Amygdala (tissue), 56 donors: ENCODE results near the gene VWA2.
"Not testable (repeated sequence)": the region's sequence is repeated elsewhere in the genome, so short reads cannot be mapped to it uniquely, and the experiment has no call there.

Source experiments
- DNase-seq, 56 donors: peaks; one replicate each; lab custom pipeline; 2025; lab: John Stamatoyannopoulos, UW

VWA2 gene

DNA sequence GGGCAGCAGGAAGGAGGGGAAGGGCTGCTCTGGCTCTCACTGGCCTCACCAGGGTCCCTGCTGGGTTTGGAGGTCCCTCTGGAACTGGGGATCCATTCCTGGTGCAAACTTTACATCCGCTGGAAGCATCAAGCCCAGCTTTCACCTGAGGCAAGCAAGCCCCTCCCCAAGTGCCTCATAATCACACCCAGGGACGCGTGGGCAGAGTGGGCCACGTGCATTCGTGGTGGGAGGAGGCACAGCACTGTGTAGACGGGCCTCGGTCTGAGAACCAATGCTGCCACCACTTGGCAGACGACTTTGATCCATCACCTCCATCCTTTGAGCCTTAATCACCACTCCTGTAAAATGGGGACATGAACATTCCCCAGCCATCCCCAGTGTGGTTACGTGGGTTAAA lies 74.1 kb downstream of the VWA2 start:
- no peak for DNase-seq

DNA sequence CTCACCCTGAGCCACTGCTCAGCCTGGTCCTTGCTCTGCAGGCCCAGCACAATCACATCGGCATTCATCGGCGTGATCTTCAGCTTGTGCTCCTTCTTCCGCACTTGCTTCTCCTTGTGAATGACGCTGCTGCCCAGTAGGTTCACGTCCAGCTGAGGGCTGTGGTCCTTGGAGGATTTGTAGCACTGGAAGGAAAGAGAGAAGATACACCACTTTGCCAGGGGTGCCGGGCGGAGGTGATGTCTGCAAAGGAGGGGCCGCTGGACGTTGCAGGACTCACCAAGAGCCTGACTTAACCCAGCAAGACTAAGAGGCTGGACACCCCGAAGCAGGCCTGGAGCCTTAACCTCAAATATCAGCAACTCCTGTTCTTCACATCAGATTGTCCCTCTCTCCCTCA lies 74.8 kb downstream of the VWA2 start:
- DNase-seq, result no peak

GRCh38 chr10:114315566-114316420 lies 76.7 kb downstream of the VWA2 start:
- DNase-seq, result no peak

- no peak for DNase-seq
Measured at GRCh38 chr10:114316744-114317143, 77.7 kb downstream of the VWA2 start.

DNA sequence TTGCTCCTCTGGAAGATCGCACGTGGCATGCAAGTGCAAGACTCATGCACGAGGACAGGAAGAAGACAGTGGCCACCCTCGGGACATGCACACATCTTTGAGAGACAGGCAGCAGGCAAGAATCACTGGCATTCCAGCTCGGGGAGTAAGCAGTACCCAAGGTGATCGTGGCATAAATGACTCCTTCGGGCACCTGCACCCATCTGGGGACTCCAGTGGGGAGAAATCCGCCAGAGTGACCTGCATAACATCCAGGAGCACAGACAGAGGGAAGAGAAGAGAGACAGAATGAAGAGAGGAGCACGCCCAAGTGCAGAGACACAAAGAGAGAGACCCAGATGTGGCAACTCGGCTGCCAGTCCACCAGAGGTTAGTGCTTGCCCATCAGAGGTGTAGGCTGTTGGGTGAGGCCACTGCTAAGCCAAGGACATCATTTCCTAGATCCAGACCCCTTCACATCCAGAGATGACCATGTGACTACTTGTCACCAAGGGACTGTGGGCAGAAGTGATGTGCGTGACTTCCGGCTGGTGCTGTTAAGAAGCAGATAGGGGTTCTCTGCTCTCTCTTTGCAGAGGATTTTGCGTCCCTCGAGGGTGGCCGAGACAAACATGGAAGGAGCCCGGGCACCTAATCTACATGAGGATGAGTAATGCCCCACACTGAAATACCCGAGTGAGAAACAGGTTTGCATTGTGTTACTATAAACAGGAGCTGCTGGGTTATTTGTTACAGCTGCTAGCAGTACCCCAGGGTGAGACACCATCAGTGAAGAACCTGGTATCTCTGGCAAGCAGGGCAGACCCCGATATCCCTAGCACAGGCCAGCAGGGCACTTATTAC lies 80.6 kb downstream of the VWA2 start:
- no peak for DNase-seq

GRCh38 chr10:114320249-114321116 lies 81.4 kb downstream of the VWA2 start:
- DNase-seq, result no peak

- DNase-seq, result no peak
Measured at GRCh38 chr10:114322344-114322743, 83.3 kb downstream of the VWA2 start.

DNA sequence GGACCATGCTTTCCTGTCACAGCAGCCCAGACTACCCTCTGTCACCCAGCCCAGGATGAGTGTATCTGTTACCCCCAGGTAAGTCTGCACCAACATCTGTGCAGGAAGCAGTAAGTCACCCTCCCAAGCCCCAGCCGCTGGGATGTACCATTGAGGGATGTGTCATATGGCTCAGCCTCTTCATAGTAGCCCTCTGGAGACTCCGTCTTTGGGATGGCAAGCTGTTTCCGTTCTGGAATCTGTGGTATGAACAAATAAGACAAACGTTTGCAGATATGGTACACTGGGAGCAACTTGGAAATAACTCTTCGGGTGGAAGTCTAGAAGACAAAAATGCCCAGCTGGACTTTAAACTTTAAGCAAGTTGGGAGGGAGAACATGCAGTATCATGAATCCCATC lies 84.0 kb downstream of the VWA2 start:
- DNase-seq, result no peak

GRCh38 chr10:114326795-114327194 lies 87.7 kb downstream of the VWA2 start:
- DNase-seq, result no peak

GRCh38 chr10:114327537-114328440 lies 88.7 kb downstream of the VWA2 start:
- DNase-seq, result no peak

- no peak for DNase-seq
Measured at GRCh38 chr10:114328441-114328812, 89.4 kb downstream of the VWA2 start.

GRCh38 chr10:114328874-114329273 lies 89.8 kb downstream of the VWA2 start:
- DNase-seq, result peak in 31 of 56 donors; percentile 4 to 64 (median 19)

GRCh38 chr10:114329634-114330365 lies 90.7 kb downstream of the VWA2 start:
- DNase-seq, result no peak

GRCh38 chr10:114332301-114333192 lies 93.5 kb downstream of the VWA2 start:
- no peak for DNase-seq

GRCh38 chr10:114333441-114333840 lies 94.4 kb downstream of the VWA2 start:
- not testable (repeated sequence) for DNase-seq

GRCh38 chr10:114334301-114334700 lies 95.2 kb downstream of the VWA2 start:
- DNase-seq, result no peak

GRCh38 chr10:114335614-114336013 lies 96.6 kb downstream of the VWA2 start:
- no peak for DNase-seq
